Stimulated activated CD8-positive, alpha-beta memory T cell treated with anti-CD3 and anti-CD28 coated beads, Interleukin-15, amount 100 ng/mL, for 4 hours (primary cell): ENCODE measurements around the gene EVI5.

Experiments used
- DNase-seq, 2 donors: peaks; one replicate each; pipeline ENCODE4 v3.0.0-alpha.2; 2020; ENCODE audit warnings: low read depth in 2 of 2

Gene EVI5

GRCh38 chr1:92519043-92519442, 265.9 kb downstream of the EVI5 start:
- no peak for DNase-seq

- no peak for DNase-seq
These were observed 268.3 kb downstream of the EVI5 start for GRCh38 chr1:92516574-92516973.

- DNase-seq: no peak
These were observed 269.1 kb downstream of the EVI5 start for GRCh38 chr1:92515796-92516201.

- DNase-seq: no peak
These were observed 273.4 kb downstream of the EVI5 start for GRCh38 chr1:92511541-92511940.

GRCh38 chr1:92509619-92510018, 275.3 kb downstream of the EVI5 start:
- no peak for DNase-seq

- DNase-seq: no peak
These were observed 279.8 kb downstream of the EVI5 start for GRCh38 chr1:92505015-92505692.

- no peak for DNase-seq
These were observed 280.5 kb downstream of the EVI5 start for GRCh38 chr1:92504291-92505014.

GRCh38 chr1:92503926-92504285, 281.0 kb downstream of the EVI5 start:
- DNase-seq: no peak

- no peak for DNase-seq
These were observed 281.6 kb downstream of the EVI5 start for GRCh38 chr1:92503043-92503925.

- DNase-seq: no peak
These were observed 282.7 kb downstream of the EVI5 start for GRCh38 chr1:92502247-92502646.

- no peak for DNase-seq
These were observed 284.4 kb downstream of the EVI5 start for GRCh38 chr1:92500552-92500951.

GRCh38 chr1:92495392-92496063, 289.4 kb downstream of the EVI5 start:
- no peak for DNase-seq

GRCh38 chr1:92494485-92495141, 290.3 kb downstream of the EVI5 start:
- DNase-seq: no peak

- no peak for DNase-seq
These were observed 291.8 kb downstream of the EVI5 start for GRCh38 chr1:92493139-92493538.

- DNase-seq: no peak
These were observed 296.1 kb downstream of the EVI5 start for GRCh38 chr1:92488832-92489231.

GRCh38 chr1:92488416-92488815, 296.5 kb downstream of the EVI5 start:
- DNase-seq: no peak

GRCh38 chr1:92487078-92487605, 297.8 kb downstream of the EVI5 start:
- no peak for DNase-seq

GRCh38 chr1:92486251-92487077, 298.4 kb downstream of the EVI5 start, which contains the start of gene GFI1:
Gene GFI1 (minus strand): TSS chr1:92486925. CDS start chr1:92483487, 3,438 bp downstream.
- DNase-seq: peak in 1 of 2 donors; percentile 63

GRCh38 chr1:92485381-92486250, 299.3 kb downstream of the EVI5 start:
- peak; percentile 79 to 80 for DNase-seq
